Measurements from ENCODE around the gene KLK3. TPM values are rescaled to one million over a fixed set of nuclear protein-coding genes. Genes with fewer than 3 reads are reported as not detected.

Gene KLK3
- total and polyA plus RNA-seq, 2 of the 4 experiments (the other 2 are of a cell fraction) = not detected

GRCh38 chr19:50891253-50891625 is 36.5 kb downstream of the KLK3 start:
- POLR2A ChIA-PET (ENCODE audit: unreplicated experiment) = no interaction called here

More at GRCh38 chr19:50891253-50891625, 36.5 kb downstream of the KLK3 start:
- Histone ChIP-seq H3K9ac (ENCODE audit: low read depth, low read length) (no peak overlapping the region), H3K18ac (ENCODE audit: low read depth, low read length) (no peak overlapping the region), H3K56ac (ENCODE audit: extremely low read depth, insufficient read depth, low read length) (no peak overlapping the region), H3K27ac (ENCODE audit: insufficient read depth, low read length) (no peak overlapping the region), H3K4me3 (ENCODE audit: insufficient read depth, low read depth, low read length) (no peak overlapping the region), H3K14ac (replicated peaks; ENCODE audit: low read depth, low read length) (no peak overlapping the region), H2BK5ac (ENCODE audit: low read depth, low read length, poor library complexity, severe bottlenecking) (no peak overlapping the region), H2AK5ac (ENCODE audit: low read depth, low read length) (no peak overlapping the region), H3K4me2 (ENCODE audit: low read depth, low read length) (no peak overlapping the region), H3K23ac (ENCODE audit: low read depth, low read length) (no peak overlapping the region), H3K79me1 (ENCODE audit: low read depth in 1 of 2, low read length in 2 of 2) (no peaks in the 10 kb centered on the region), H2BK20ac (ENCODE audit: low read depth, low read length) (no peak overlapping the region), H3K4me1 (ENCODE audit: control insufficient read depth, insufficient read depth, low read length) (no peaks in the 10 kb centered on the region), H2AK9ac (replicated peaks; ENCODE audit: low read depth, low read length, poor library complexity) (no peak overlapping the region), H2BK15ac (ENCODE audit: low read depth, low read length) (no peak overlapping the region), H4K20me1 (ENCODE audit: insufficient read depth, low read length) (no peaks in the 10 kb centered on the region), H3K4ac (ENCODE audit: low read depth, low read length) (no peak overlapping the region), H4K5ac (ENCODE audit: low read depth, low read length) (no peak overlapping the region), H2AFZ (replicated peaks; ENCODE audit: low read length, poor library complexity) (no peak overlapping the region), H3K9me3 (ENCODE audit: control insufficient read depth, insufficient read depth, low read length) (no peaks in the 10 kb centered on the region), H2BK120ac (ENCODE audit: low read depth, low read length) (no peak overlapping the region), H3K9me1 (ENCODE audit: insufficient read depth, low read length) (no peaks in the 10 kb centered on the region), H4K8ac (ENCODE audit: low read depth in 2 of 2, low read length in 2 of 2) (no peak overlapping the region), H3K36me3 (ENCODE audit: control insufficient read depth, insufficient read depth, low read length) (no peaks in the 10 kb centered on the region), H4K91ac (ENCODE audit: insufficient read depth, low read depth, low read length) (no peak overlapping the region), H3K27me3 (ENCODE audit: control insufficient read depth, insufficient read depth, low read length) (no peaks in the 10 kb centered on the region)
- ATAC-seq (ENCODE audit: low read depth) (no peak), DNase-seq (no peak)
- dilution Hi-C loops (cut with HindIII; ENCODE audit: low sequenced_read_pairs, unreplicated experiment) (no loop called here), in situ Hi-C loops (cut with MboI; ENCODE audit: low sequenced_read_pairs) (no loop called here), intact Hi-C loops (cut with micrococcal nuclease) (no loop called here)
- CTCF ChIA-PET = no interaction called here
- no TSS peak for BruUV-seq (replicated peaks)
- TF ChIP-seq MAFK (IDR thresholded peaks at IDR 0.05; ENCODE audit: low read depth, low read length) = no peak
- no CpG with 5 or more reads among the region's 5 CpGs for WGBS, 2 experiments (ENCODE audit: extremely low coverage in 2 of 2, insufficient read length in 1 of 2)
